Mucosa of descending colon (tissue), 3 donors: ENCODE measurements around the gene NSDHL. TPM values are rescaled to one million over a fixed set of nuclear protein-coding genes. Genes with fewer than 3 reads are reported as not detected.

Source experiments
- ATAC-seq: fragments of 200-7000 bp; cut with Tn5 transposase; one replicate; pipeline ENCODE4 v1.9.1; 2020; ENCODE audit warnings: mild to moderate bottlenecking, moderate library complexity
- DNase-seq, 3 donors: peaks; one replicate each; pipeline ENCODE4 v3.0.0-alpha.2; 2020
- H3K36me3 ChIP-seq: fragments of 200-600 bp; one replicate; pipeline ENCODE4 v1.8.0; 2021; ENCODE audit warnings: low read depth, mild to moderate bottlenecking
- H3K4me1 ChIP-seq: fragments of 200-600 bp; one replicate; pipeline ENCODE4 v1.8.0; 2021; ENCODE audit warnings: low read depth, mild to moderate bottlenecking
- H3K4me3 ChIP-seq: fragments of 200-600 bp; one replicate; pipeline ENCODE4 v1.8.0; 2021; ENCODE audit warnings: mild to moderate bottlenecking
- H3K9me3 ChIP-seq: fragments of 200-600 bp; one replicate; pipeline ENCODE4 v1.8.0; 2021; ENCODE audit warnings: mild to moderate bottlenecking
- CTCF ChIP-seq: fragments of 200-600 bp; IDR thresholded peaks from one replicate; pipeline ENCODE4 v1.8.0; 2022; ENCODE audit warnings: antibody characterized with exemption, mild to moderate bottlenecking
- intact Hi-C, 2 donors: fragments of 100-400 bp; cut with DNase I in 1 of 2; cut with micrococcal nuclease in 1 of 2; formaldehyde crosslinking; loops; one replicate each; pipeline versions ENCODE4 v1.11.0 to v1.11.1; 2022; cut with DNase I, micrococcal nuclease
- total RNA-seq, 3 donors: library from RNA; stranded (reverse); fragmentation: NEBNext Ultra II Directional in 2 of 3; extraction: Animal tissue kit (Norgen Biotek cat#: 25700) in 2 of 3; gene quantifications; one replicate each; pipeline versions ENCODE4 v1.2.1 to v1.2.4, GENCODE V29; 2021 to 2023
- donor health status: DM: no; HTN: no; CAD: no; lungs with moderate emphysema.
- donor health status: DM: no; HTN: no; CAD: no.
- donor health status: DM: no; HTN: yes; CAD: no.

The NSDHL gene
- total RNA-seq, 3 donors from 2014 or later: 13.1 to 26.4 (median 20.3) TPM

- intact Hi-C loops: no loop called here
- DNase-seq (no peak), ATAC-seq (no peak)
- no peaks in the 10 kb centered on the region for H3K4me1 ChIP-seq
- TF ChIP-seq CTCF: no peak
- no peak overlapping the region for H3K4me3 ChIP-seq
- H3K36me3 ChIP-seq: no peaks in the 10 kb centered on the region
- H3K9me3 ChIP-seq: no peaks in the 10 kb centered on the region
These were observed 87.8 kb downstream of the NSDHL start for GRCh38 chrX:152918707-152919106.

Other genes with a start within 250 kb of the NSDHL start
- gene GABRQ, start 193.2 kb upstream of the NSDHL start, total RNA-seq: under 1 TPM in 1 of 3 donors, not detected in 2; 0.32 TPM
- not detected for gene MAGEA3, start 132.3 kb upstream of the NSDHL start, total RNA-seq
- not detected for gene CSAG2, start 121.8 kb upstream of the NSDHL start, total RNA-seq
- not detected for gene MAGEA2B, start 116.4 kb upstream of the NSDHL start, total RNA-seq
- gene CSAG1, start 97.3 kb upstream of the NSDHL start, total RNA-seq: not detected
- gene MAGEA12, start 97.3 kb upstream of the NSDHL start, total RNA-seq: not detected
- not detected for gene MAGEA2, start 77.2 kb upstream of the NSDHL start, total RNA-seq
- gene CSAG3, start 71.8 kb upstream of the NSDHL start, total RNA-seq: not detected
- gene MAGEA6, start 61.4 kb upstream of the NSDHL start, total RNA-seq: not detected
- 10 to 100 TPM; 10.9 to 25.3 (median 17.7) TPM for gene CETN2, start 306 bp upstream of the NSDHL start, total RNA-seq
- gene ZNF185, start 67.0 kb downstream of the NSDHL start, total RNA-seq: 1 to 10 TPM; 2.8 to 6.9 (median 4.2) TPM
- not detected for gene PNMA5, start 163.1 kb downstream of the NSDHL start, total RNA-seq
- under 1 TPM in 2 of 3 donors, not detected in 1; 0.17 to 0.41 TPM for gene PNMA3, start 225.4 kb downstream of the NSDHL start, total RNA-seq
- 1 to 10 TPM in 1 of 3 donors, under 1 TPM in 2; 0.26 to 2.6 (median 0.27) TPM for gene PNMA6A, start 241.4 kb downstream of the NSDHL start, total RNA-seq